HepG2 (cell line): Measurements from ENCODE around the gene VSTM5. TPM values are rescaled to one million over a fixed set of nuclear protein-coding genes. Genes with fewer than 3 reads are reported as not detected.

Source experiments
- ARID4A ChIP-seq: sonication (generic); formaldehyde crosslinking; IDR thresholded peaks from 2 replicates; pipeline ENCODE4 v1.5.0; 2020; ENCODE audit warnings: mild to moderate bottlenecking, missing genetic modification reagents, borderline replicate concordance
- ARNT2 ChIP-seq: sonication (generic); formaldehyde crosslinking; IDR thresholded peaks from 2 replicates; pipeline ENCODE4 v1.8.0; 2022; ENCODE audit warnings: mild to moderate bottlenecking, low read depth, missing genetic modification reagents, moderate library complexity
- CAMTA2 ChIP-seq: sonication (generic); formaldehyde crosslinking; IDR thresholded peaks from 2 replicates; pipeline ENCODE4 v1.4.0; 2020; ENCODE audit warnings: mild to moderate bottlenecking, missing genetic modification reagents, borderline replicate concordance
- FOXC1 ChIP-seq: sonication (generic); formaldehyde crosslinking; IDR thresholded peaks from 2 replicates; pipeline ENCODE4 v1.8.0; 2022; ENCODE audit warnings: mild to moderate bottlenecking, missing genetic modification reagents, borderline replicate concordance
- FOXJ3 ChIP-seq: sonication (generic); formaldehyde crosslinking; IDR thresholded peaks from 2 replicates; pipeline ENCODE4 v1.4.0; 2020; ENCODE audit warnings: missing genetic modification reagents, mild to moderate bottlenecking, borderline replicate concordance
- GATAD1 ChIP-seq: IDR thresholded peaks from 2 replicates; pipeline ENCODE4 v1.6.1; 2016; ENCODE audit warnings: missing genetic modification reagents, missing compliant biosample characterization
- KDM3A ChIP-seq: IDR thresholded peaks from 2 replicates; pipeline ENCODE4 v1.6.1; 2018; ENCODE audit warnings: low read depth, missing compliant biosample characterization
- KLF16 ChIP-seq, 2 experiments: sonication (generic) in 1 of 2; formaldehyde crosslinking in 1 of 2; IDR thresholded peaks; 2 replicates each; pipeline versions ENCODE4 v1.6.1 to v1.8.0; 2016 to 2023; ENCODE audit warnings: missing genetic modification reagents in 2 of 2, missing compliant biosample characterization in 1 of 2
- MTERF4 ChIP-seq: sonication (generic); formaldehyde crosslinking; IDR thresholded peaks from 2 replicates; pipeline ENCODE4 v1.8.0; 2023; ENCODE audit warnings: mild to moderate bottlenecking, missing genetic modification reagents
- NFRKB ChIP-seq: fragments of 450-650 bp; IDR thresholded peaks from 2 replicates; pipeline ENCODE4 v1.6.1; 2017
- PAX8 ChIP-seq: sonication (generic); formaldehyde crosslinking; IDR thresholded peaks from 2 replicates; pipeline ENCODE4 v1.8.0; 2022; ENCODE audit warnings: mild to moderate bottlenecking, missing genetic modification reagents, borderline replicate concordance
- PHF5A ChIP-seq: IDR thresholded peaks from one replicate; pipeline ENCODE4 v1.6.1; 2018; ENCODE audit warnings: low read depth, missing genetic modification reagents; ENCODE audit not compliant: unreplicated experiment
- POLR2A ChIP-seq, 2 experiments: IDR thresholded peaks; 2 replicates each; pipeline ENCODE4 v1.6.1; 2011; ENCODE audit warnings: low read depth in 2 of 2, low read length in 2 of 2, mild to moderate bottlenecking in 1 of 2, moderate library complexity in 1 of 2; ENCODE audit not compliant: insufficient read depth in 1 of 2
- RFX3 ChIP-seq: IDR thresholded peaks from 2 replicates; pipeline ENCODE4 v1.6.1; 2016; ENCODE audit warnings: missing biosample characterization, missing genetic modification reagents
- SAFB2 ChIP-seq: sonication (generic); formaldehyde crosslinking; IDR thresholded peaks from 2 replicates; pipeline ENCODE4 v1.5.1; 2020; ENCODE audit warnings: missing genetic modification reagents, low read depth, mild to moderate bottlenecking, borderline replicate concordance
- SOX6 ChIP-seq, 2 experiments: fragments of 450-650 bp in 1 of 2; sonication (generic) in 1 of 2; formaldehyde crosslinking in 1 of 2; IDR thresholded peaks; 2 replicates each; pipeline versions ENCODE4 v1.4.0 to v1.6.1; 2017 to 2020; ENCODE audit warnings: antibody characterized with exemption in 1 of 2, mild to moderate bottlenecking in 1 of 2, missing genetic modification reagents in 1 of 2
- TEAD3 ChIP-seq: optimal IDR thresholded peaks from 2 replicates; pipeline ENCODE3; 2016; ENCODE audit warnings: borderline replicate concordance
- TEF ChIP-seq: sonication (generic); formaldehyde crosslinking; IDR thresholded peaks from 2 replicates; pipeline ENCODE4 v1.5.0; 2020; ENCODE audit warnings: missing genetic modification reagents
- TP53 ChIP-seq: sonication (generic); formaldehyde crosslinking; conservative IDR thresholded peaks from 2 replicates; pipeline ENCODE4 v1.4.0; 2020; ENCODE audit warnings: missing genetic modification reagents
- ZBTB38 ChIP-seq: sonication (generic); formaldehyde crosslinking; IDR thresholded peaks from 2 replicates; pipeline ENCODE4 v1.5.1; 2020; ENCODE audit warnings: mild to moderate bottlenecking, missing genetic modification reagents
- ZNF251 ChIP-seq: sonication (generic); formaldehyde crosslinking; IDR thresholded peaks from 2 replicates; pipeline ENCODE4 v1.9.0; 2021; ENCODE audit warnings: mild to moderate bottlenecking, missing genetic modification reagents
- ZNF619 ChIP-seq: sonication (generic); formaldehyde crosslinking; IDR thresholded peaks from 2 replicates; pipeline ENCODE4 v1.4.0; 2020; ENCODE audit warnings: mild to moderate bottlenecking, missing genetic modification reagents
- polyA plus RNA-seq, 8 experiments: library from polyadenylated mRNA; depleted of rRNA in 3 of 8; stranded (reverse) in 7 of 8; unstranded in 1 of 8; fragments of >200 nt; fragmentation: Illumina TruSeq in 4 of 8; extraction: Trizol in 4 of 8; gene quantifications; 2 replicates each; pipeline versions ENCODE4 v1.2.1 to v1.2.3, GENCODE V29; 2011 to 2016; ENCODE audit warnings: low read depth in 4 of 8, missing spikeins in 1 of 8, mixed read lengths in 1 of 8; ENCODE audit not compliant: insufficient read depth in 1 of 8
- total RNA-seq, 5 experiments: library from RNA; depleted of rRNA; stranded (reverse); fragments of >200 nt; fragmentation: Illumina TruSeq; extraction: Trizol; gene quantifications; 2 replicates each; pipeline ENCODE4 v1.2.3, GENCODE V29; 2016; ENCODE audit warnings: low read depth in 1 of 5

VSTM5 gene
- total and polyA plus RNA-seq, 2 of the 13 experiments (the other 11 are each of a cell fraction or from before 2014, with no cell fraction given), result not detected

GRCh38 chr11:93784145-93784934, 66.1 kb downstream of the VSTM5 start, which contains the start of gene MED17 (continued):
- TF ChIP-seq ZNF619 (CRISPR knock-in tag) (0 out of 2 replicates have a peak, but pooled peaks have one; percentile 78), NFRKB (no peak), RFX3 (CRISPR knock-in tag) (no peak), KDM3A (CRISPR knock-in tag) (peak; percentile 47; the same call in 1 of the 2 replicates), ARID4A (CRISPR knock-in tag) (peak; percentile 93), FOXJ3 (CRISPR knock-in tag) (no peak; the same call in 1 of the 2 replicates), TP53 (CRISPR knock-in tag) (no peak), CAMTA2 (CRISPR knock-in tag) (0 out of 2 replicates have a peak, but pooled peaks have one; percentile 44), POLR2A (IDR thresholded peaks at IDR 0.05; ENCODE audit: insufficient read depth in 1 of 2, low read depth in 2 of 2, low read length in 2 of 2) (peak; percentile 82 to 95), MTERF4 (CRISPR knock-in tag) (no peak), PHF5A (CRISPR knock-in tag) (no peak), KLF16 (CRISPR knock-in tag; IDR thresholded peaks at IDR 0.05) (peak; percentile 54 to 75; a peak in 2 of 4 replicates), ZNF251 (CRISPR knock-in tag) (no peak), SAFB2 (CRISPR knock-in tag) (no peak), TEF (0 out of 2 replicates have a peak, but pooled peaks have one; percentile 49), PAX8 (CRISPR knock-in tag) (0 out of 2 replicates have a peak, but pooled peaks have one; percentile 71), ARNT2 (0 out of 2 replicates have a peak, but pooled peaks have one; percentile 48), GATAD1 (CRISPR knock-in tag) (peak; percentile 82), ZBTB38 (CRISPR knock-in tag) (peak; percentile 54), TEAD3 (CRISPR knock-in tag) (no peak), FOXC1 (CRISPR knock-in tag) (peak; percentile 62; the same call in 1 of the 2 replicates), SOX6 (IDR thresholded peaks at IDR 0.05) (no peak), SOX6 (CRISPR knock-in tag; IDR thresholded peaks at IDR 0.05) (peak; percentile 64)
